B cell (primary cell): ENCODE data around the gene EYA4. TPM values are rescaled to one million over a fixed set of nuclear protein-coding genes. Genes with fewer than 3 reads are reported as not detected.

Experiments used
- ATAC-seq: fragments of 200-7000 bp; cut with Tn5 transposase; one replicate; pipeline ENCODE4 v1.10.0; 2021; ENCODE audit warnings: low read depth, mild to moderate bottlenecking, moderate number of reproducible peaks, moderate library complexity
- CTCF ChIA-PET: fragments of 350-600 bp; sonication (Branson Sonifier 250); formaldehyde crosslinking; loops from one replicate; lab custom pipeline; 2021; ENCODE audit warnings: antibody characterized with exemption, inconsistent platforms; lab: Charles Lee
- POLR2A ChIA-PET: fragments of 350-600 bp; sonication (Branson Sonifier 250); formaldehyde crosslinking; loops from one replicate; lab custom pipeline; 2021; ENCODE audit warnings: antibody characterized with exemption; lab: Charles Lee
- DNase-seq: peaks from one replicate; pipeline ENCODE4 v3.0.0; 2013
- H2AFZ ChIP-seq: 2 replicates; pipeline ENCODE4 v1.6.1; 2012; ENCODE audit warnings: mild to moderate bottlenecking, low read depth, low read length; ENCODE audit not compliant: insufficient read depth, poor library complexity, severe bottlenecking
- H3K27ac ChIP-seq, 2 donors: 1 replicate in 1 of 2; 2 replicates in 1 of 2; pipeline ENCODE4 v1.5.1; 2012 to 2013; ENCODE audit warnings: low read length in 2 of 2, mild to moderate bottlenecking in 2 of 2, moderate library complexity in 1 of 2
- H3K27me3 ChIP-seq, 4 experiments: fragments of 200-600 bp in 1 of 4; sonication (generic) in 1 of 4; replicated peaks in 1 of 4; 1 replicate in 2 of 4; 2 replicates in 2 of 4; pipeline versions ENCODE4 v1.6.1 to v1.7.0; 2013 to 2016; ENCODE audit warnings: low read length in 3 of 4, mild to moderate bottlenecking in 2 of 4, mixed read lengths in 1 of 4, moderate library complexity in 1 of 4; ENCODE audit not compliant: insufficient read depth in 4 of 4, control insufficient read depth in 3 of 4; ENCODE audit errors: control extremely low read depth in 1 of 4
- H3K36me3 ChIP-seq, 2 experiments: replicated peaks in 1 of 2; 1 replicate in 1 of 2; 2 replicates in 1 of 2; pipeline versions ENCODE4 v1.6.1 to v1.7.1; 2013; ENCODE audit warnings: low read length in 1 of 2; ENCODE audit not compliant: insufficient read depth in 2 of 2, control insufficient read depth in 1 of 2; ENCODE audit errors: control extremely low read depth in 1 of 2, extremely low read depth in 1 of 2
- H3K4me1 ChIP-seq, 2 donors: fragments of 200-600 bp in 1 of 2; sonication (generic) in 1 of 2; 1 replicate in 1 of 2; 2 replicates in 1 of 2; pipeline versions ENCODE4 v1.5.1 to v1.6.1; 2013 to 2017; ENCODE audit warnings: low read length in 2 of 2; ENCODE audit not compliant: control insufficient read depth in 2 of 2, insufficient read depth in 2 of 2
- H3K4me2 ChIP-seq: replicated peaks from 2 replicates; pipeline ENCODE3; 2012; ENCODE audit warnings: mild to moderate bottlenecking, low read depth, low read length; ENCODE audit not compliant: poor library complexity, severe bottlenecking
- H3K4me3 ChIP-seq, 5 experiments: fragments of 200-600 bp in 1 of 5; sonication (generic) in 1 of 5; 1 replicate in 3 of 5; 2 replicates in 2 of 5; pipeline versions ENCODE4 v1.5.1 to v1.7.0; 2011 to 2016; ENCODE audit warnings: low read length in 4 of 5, mild to moderate bottlenecking in 4 of 5, low read depth in 2 of 5, control low read depth in 1 of 5, moderate library complexity in 1 of 5; ENCODE audit not compliant: insufficient read depth in 1 of 5; ENCODE audit errors: control extremely low read depth in 1 of 5, extremely low read depth in 1 of 5
- H3K79me2 ChIP-seq: fragments of 200-600 bp; sonication (generic); one replicate; pipeline ENCODE4 v1.6.0; 2016; ENCODE audit warnings: low read length; ENCODE audit not compliant: control insufficient read depth, insufficient read depth
- H3K9ac ChIP-seq: fragments of 200-600 bp; sonication (generic); 2 replicates; pipeline ENCODE4 v1.6.1; 2017; ENCODE audit warnings: mild to moderate bottlenecking, low read length, moderate library complexity
- H3K9me3 ChIP-seq, 3 donors: one replicate each; pipeline versions ENCODE4 v1.6.1 to v1.7.1; 2013; ENCODE audit warnings: low read length in 2 of 3; ENCODE audit not compliant: control insufficient read depth in 2 of 3, insufficient read depth in 1 of 3; ENCODE audit errors: control extremely low read depth in 1 of 3
- H4K20me1 ChIP-seq: 2 replicates; pipeline ENCODE4 v1.6.0; 2012; ENCODE audit warnings: mild to moderate bottlenecking, low read length; ENCODE audit not compliant: insufficient read depth, control insufficient read depth, poor library complexity, severe bottlenecking
- H3K27ac Mint-ChIP-seq: one replicate; pipeline ENCODE4 v1.8.0; 2021; ENCODE audit warnings: mixed read lengths
- H3K27me3 Mint-ChIP-seq: one replicate; pipeline ENCODE4 v1.8.0; 2021; ENCODE audit warnings: mixed read lengths
- H3K4me1 Mint-ChIP-seq: one replicate; pipeline ENCODE4 v1.8.0; 2021; ENCODE audit warnings: mixed read lengths
- H3K4me3 Mint-ChIP-seq: one replicate; pipeline ENCODE4 v1.8.0; 2021; ENCODE audit warnings: mixed read lengths
- H3K9me3 Mint-ChIP-seq: one replicate; pipeline ENCODE4 v1.8.0; 2022; ENCODE audit warnings: mixed read lengths; ENCODE audit not compliant: insufficient read depth
- CTCF ChIP-seq: fragments of 200-600 bp; IDR thresholded peaks from one replicate; pipeline ENCODE4 v1.8.0; 2022; ENCODE audit warnings: antibody characterized with exemption, mild to moderate bottlenecking
- EZH2 ChIP-seq: IDR thresholded peaks from 2 replicates; pipeline ENCODE4 v1.6.1; 2012; ENCODE audit warnings: borderline replicate concordance, low read depth, mild to moderate bottlenecking, moderate library complexity, low read length; ENCODE audit not compliant: insufficient read depth, poor library complexity, severe bottlenecking
- WGBS: methylation state at CpG from one replicate; pipeline ENCODE4 v1.1.5; 2013; ENCODE audit warnings: missing lambda C conversion rate; ENCODE audit not compliant: insufficient coverage; 5-methylcytosine and 5-hydroxymethylcytosine counted together
- intact Hi-C: fragments of 100-400 bp; cut with micrococcal nuclease; formaldehyde crosslinking; loops from one replicate; pipeline ENCODE4 v1.10.0; 2022
- polyA plus RNA-seq: library from polyadenylated mRNA; depleted of rRNA; stranded (reverse); fragments of >200 nt; gene quantifications from 2 replicates; pipeline ENCODE4 v1.2.3, GENCODE V29; 2012
- total RNA-seq, 2 donors: library from RNA; stranded (reverse); fragments of 120-200 nt in 1 of 2; gene quantifications; 1 replicate in 1 of 2; 2 replicates in 1 of 2; pipeline versions ENCODE4 v1.2.3 to v1.2.4, GENCODE V29; 2013 to 2022

Gene EYA4
- total and polyA plus RNA-seq, 2 donors (not counting 1 experiment from before 2014, with no cell fraction given), result 0.49 TPM; not detected in 1

GRCh38 chr6:133377219-133377618 lies 136.1 kb downstream of the EYA4 start:
- no peak overlapping the region for H3K4me3 Mint-ChIP-seq
- Histone ChIP-seq H3K4me2 (no peak overlapping the region), H3K79me2 (no peaks in the 10 kb centered on the region), H3K27ac (no peak overlapping the region), H3K36me3 (no peaks in the 10 kb centered on the region), H3K4me1 (no peaks in the 10 kb centered on the region), H2AFZ (no peak overlapping the region), H3K9me3 (no peaks in the 10 kb centered on the region), H3K9ac (no peak overlapping the region), H3K4me3 (no peak overlapping the region), H3K27me3 (peaks cover 0 to 3% (median 0%) of the 10 kb centered on the region in 4 experiments), H4K20me1 (no peaks in the 10 kb centered on the region)
- ATAC-seq, result no peak
- no peak overlapping the region for H3K27ac Mint-ChIP-seq
- H3K4me1 Mint-ChIP-seq, result no peaks in the 10 kb centered on the region
- ChIA-PET CTCF (no interaction called here), POLR2A (no interaction called here)
- 10% methylated on average over 2 of the region's 6 CpGs for WGBS
- peaks cover 6% of the 10 kb centered on the region for H3K27me3 Mint-ChIP-seq
- intact Hi-C loops, result no loop called here
- TF ChIP-seq EZH2 (no peak), CTCF (no peak)
- DNase-seq, result no peak
- H3K9me3 Mint-ChIP-seq, result no peaks in the 10 kb centered on the region

DNA sequence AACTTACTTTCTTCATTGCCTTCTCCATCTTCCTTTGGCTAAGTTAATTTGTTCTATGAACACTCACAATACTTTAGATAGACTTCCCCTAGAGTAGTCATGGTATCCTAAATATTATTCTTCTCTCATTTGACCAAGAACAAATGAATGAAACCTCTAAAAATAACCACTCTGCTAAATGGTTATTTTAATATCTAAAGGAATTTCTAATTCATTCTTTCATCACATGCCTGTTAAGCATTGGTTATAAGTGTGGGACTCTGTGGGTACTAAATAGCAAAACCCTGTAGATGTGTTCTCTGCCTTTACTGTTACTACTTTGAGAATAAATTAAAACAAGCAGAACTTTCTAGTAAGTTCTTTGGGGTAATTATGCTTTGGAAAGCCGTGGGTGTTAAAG lies 138.9 kb downstream of the EYA4 start:
- no peak for DNase-seq
- Histone ChIP-seq H4K20me1 (no peaks in the 10 kb centered on the region), H3K9ac (no peak overlapping the region), H3K36me3 (no peaks in the 10 kb centered on the region), H2AFZ (no peak overlapping the region), H3K4me3 (no peak overlapping the region), H3K4me2 (no peak overlapping the region), H3K27me3 (peaks cover 0 to 3% (median 0%) of the 10 kb centered on the region in 4 experiments), H3K4me1 (no peaks in the 10 kb centered on the region), H3K9me3 (no peaks in the 10 kb centered on the region), H3K79me2 (no peaks in the 10 kb centered on the region), H3K27ac (no peak overlapping the region)
- ChIA-PET CTCF (no interaction called here), POLR2A (no interaction called here)
- ATAC-seq, result no peak
- Mint-ChIP-seq H3K9me3 (no peaks in the 10 kb centered on the region), H3K27ac (no peak overlapping the region), H3K4me1 (no peaks in the 10 kb centered on the region), H3K4me3 (no peak overlapping the region), H3K27me3 (peaks cover 6% of the 10 kb centered on the region)
- WGBS, result 67% methylated on average over 1 of the region's 1 CpG
- intact Hi-C loops, result no loop called here
- TF ChIP-seq CTCF (no peak), EZH2 (no peak)
